Activated T-cell treated with anti-CD3 and anti-CD28 coated beads for 4 hours (primary cell): Measurements from ENCODE around the gene FAM170B.

Experiments
- DNase-seq: peaks from one replicate; pipeline ENCODE4 v3.0.0-alpha.2; 2020

FAM170B gene

DNA sequence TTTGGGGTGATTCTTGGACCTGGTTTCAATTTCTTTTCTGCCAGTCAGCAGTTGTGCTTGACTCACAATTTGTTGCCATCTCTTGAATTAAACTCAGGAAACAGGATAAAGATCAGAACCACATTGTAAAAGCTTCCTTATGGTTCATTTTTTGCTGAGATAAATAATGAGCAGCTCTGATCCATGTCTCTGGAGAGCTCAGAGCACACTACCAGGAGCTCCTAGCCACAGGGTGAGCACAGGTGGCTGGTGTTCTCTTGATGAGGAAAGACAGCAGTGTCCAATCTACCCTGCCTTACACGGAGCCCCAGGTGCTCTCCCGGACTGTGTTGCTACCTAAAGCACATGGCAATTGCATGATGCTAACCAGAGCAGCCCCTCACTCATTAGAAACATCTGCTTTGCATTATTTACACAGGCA, 17.2 kb upstream of the FAM170B start:
- DNase-seq: no peak

DNA sequence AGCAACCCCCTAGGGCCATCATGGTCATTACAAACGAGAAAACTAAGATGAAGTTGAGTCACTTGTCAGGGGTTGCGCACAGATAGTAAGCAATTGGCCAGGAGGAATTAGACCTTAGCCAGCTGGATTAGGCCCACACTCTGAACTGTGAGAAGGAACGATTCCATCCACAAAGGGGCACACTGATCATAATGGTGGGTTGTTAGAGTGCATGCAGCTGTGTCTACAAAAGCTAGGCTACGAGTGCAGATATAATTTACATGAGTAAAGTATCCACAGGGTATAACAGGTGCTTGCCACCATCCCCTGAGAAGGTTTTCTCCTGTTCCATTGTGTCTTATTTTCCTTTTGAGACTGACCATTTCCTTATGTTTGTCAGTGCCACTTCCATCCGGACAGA, 16.6 kb upstream of the FAM170B start:
- no peak for DNase-seq

DNA sequence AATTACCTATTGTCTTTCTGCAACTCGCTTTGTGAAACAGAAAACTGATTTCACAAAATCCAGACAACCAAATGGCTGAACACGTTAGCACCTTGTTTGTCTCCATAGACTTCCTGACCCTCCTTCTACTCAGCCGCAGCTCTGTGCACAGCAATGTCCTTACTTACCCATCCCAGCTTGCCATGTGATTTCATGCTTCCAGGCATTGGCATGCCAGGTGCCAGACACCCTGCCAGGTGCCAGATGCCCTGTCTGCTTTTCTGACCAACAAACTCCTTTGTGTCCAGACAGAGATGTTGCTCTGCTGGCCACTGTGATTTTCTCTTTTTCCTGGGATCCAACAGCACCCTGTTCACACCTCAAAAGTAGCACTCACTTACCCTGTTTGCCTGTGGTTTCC, 16.1 kb upstream of the FAM170B start:
- no peak for DNase-seq

DNA sequence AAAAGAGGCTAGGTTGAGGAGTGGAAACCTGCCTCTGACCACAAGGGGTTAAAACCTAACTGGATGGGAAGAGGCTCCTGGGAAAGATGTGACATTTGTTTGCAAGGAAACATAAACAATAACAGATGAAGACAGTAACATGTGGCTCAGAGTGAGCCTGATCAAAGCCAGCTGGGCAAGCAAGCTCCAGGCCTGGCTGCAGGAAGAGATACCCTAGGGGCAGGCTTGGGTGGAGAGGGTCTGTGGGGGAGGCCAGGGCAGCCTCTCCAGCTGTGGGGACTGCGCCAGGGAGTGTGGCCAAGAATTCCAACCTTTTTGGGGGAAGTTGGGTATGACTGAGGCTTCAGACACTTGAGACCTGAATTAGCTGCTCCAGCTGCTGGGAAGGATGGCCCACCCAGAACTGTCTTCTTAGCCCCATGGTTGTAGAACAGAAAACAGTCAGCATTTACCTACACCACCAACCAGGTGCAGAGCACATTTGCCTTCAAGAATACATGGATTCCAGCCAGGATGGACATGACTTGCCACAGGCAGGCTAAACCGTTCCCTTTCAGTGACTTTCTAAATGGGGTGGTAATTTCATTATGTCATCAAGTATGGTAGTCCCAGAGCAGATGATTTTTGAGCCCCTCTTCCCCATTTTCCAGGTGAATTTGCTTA, 10.4 kb upstream of the FAM170B start:
- no peak for DNase-seq

DNA sequence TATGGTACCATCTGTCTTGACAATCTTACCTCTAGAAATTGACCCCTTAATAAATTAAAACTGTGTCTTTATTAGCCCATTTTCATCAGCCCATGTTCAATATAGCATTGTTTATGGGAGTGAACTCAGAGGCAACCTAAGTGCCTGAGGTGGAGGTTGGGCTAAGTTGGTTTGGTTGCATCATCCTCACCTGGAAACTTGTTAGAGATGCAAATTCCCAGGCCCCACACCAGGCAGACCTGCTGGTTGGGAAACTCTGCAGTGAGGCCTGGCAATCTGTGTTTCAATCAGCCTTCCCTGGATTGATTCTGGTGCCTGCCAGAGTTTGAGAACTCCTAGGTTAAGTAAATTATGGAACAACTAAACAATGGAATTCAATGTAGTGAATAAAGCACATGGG, 9.4 kb upstream of the FAM170B start:
- no peak for DNase-seq

DNA sequence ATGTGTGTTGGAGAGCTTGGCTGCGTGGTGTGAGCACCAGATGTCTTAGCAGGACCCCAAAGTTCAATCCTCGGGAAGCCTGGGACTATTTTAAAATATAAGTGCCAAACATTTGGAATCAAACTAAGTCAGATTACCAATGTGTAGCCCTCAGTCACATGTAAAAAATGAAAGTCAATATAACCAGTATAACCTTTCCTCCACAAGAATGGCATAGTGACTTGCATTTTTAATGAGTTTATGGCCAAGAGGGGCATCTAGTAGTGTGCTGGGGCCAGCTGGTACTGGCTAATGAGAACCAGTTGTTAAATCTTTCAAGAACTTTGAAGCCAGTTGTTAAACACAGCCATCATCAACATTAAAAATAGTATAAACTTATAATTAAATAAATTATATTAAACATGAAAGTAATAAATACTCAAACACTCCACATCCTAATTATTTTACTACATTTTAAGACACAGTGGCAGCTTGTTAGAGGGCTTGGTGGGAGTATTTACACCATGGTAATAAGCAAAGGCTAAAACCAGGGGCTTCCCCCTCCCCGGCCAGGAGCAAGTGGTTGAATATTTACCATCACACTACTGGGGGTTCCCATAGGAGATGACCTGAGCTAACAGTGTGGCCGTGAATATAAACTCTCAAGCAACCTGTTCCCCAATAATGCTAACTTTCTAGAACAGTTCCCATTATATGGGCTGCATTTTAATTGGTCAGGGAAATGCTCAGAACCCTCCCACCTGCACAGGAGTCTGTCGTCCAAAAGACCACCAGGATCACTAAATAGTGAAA, 7.9 kb upstream of the FAM170B start:
- no peak for DNase-seq

DNA sequence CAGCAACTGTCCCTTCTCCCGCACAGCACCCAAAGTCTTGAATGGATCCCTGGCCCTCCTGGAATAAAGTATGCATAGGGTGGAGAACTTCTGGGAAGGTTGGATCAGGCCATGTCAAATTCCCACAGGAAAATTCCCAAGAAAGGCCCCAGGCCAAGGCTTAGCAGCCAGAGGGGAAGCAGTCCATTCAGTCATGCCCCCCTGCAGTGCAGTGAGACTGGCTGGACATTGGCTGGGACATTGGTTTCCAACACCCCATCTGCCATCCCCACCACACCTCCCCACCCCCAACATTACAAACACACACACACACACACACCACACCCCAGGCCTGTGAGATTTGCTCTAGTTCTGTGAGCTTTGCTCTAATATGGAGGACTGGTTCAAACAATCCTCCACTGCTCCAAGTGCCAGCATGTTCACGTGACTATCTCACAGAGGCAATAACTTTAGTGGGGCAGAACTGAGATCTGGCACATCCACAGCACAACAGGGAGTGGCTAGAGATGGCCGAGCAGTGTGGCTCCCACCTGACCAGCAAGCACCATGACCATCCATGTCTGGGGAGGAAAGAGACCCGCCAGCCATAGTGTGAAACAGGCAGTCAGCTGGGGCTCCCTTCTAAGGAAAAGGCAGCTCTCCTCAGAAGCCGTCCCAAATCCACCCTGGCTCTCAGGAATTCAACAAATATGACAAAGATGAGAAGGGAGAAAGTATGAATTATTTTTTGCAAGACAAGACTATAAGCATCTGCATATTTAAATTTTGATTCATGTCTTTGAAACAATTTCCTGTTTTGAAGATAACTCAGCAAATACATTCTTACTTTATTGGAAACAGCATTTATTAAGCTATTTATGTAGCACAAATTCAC, 6.7 kb upstream of the FAM170B start:
- no peak for DNase-seq

DNA sequence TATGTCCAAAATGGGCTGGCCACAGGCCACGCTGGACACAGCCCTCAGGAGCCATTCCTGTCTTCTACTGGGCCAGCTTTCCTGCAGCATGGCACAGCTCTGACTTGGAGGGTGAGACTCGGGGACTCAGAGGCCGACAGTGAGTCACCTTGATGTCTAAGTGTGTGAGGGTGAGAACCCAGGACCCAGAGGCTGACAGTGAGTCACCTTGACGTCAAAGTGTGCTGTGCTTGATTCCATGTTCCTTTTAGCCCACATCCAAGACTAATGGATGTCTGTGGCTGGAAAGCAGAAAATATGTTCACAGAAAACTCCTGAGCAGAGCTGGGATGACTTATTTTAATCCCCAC, 6.0 kb upstream of the FAM170B start:
- DNase-seq: no peak

DNA sequence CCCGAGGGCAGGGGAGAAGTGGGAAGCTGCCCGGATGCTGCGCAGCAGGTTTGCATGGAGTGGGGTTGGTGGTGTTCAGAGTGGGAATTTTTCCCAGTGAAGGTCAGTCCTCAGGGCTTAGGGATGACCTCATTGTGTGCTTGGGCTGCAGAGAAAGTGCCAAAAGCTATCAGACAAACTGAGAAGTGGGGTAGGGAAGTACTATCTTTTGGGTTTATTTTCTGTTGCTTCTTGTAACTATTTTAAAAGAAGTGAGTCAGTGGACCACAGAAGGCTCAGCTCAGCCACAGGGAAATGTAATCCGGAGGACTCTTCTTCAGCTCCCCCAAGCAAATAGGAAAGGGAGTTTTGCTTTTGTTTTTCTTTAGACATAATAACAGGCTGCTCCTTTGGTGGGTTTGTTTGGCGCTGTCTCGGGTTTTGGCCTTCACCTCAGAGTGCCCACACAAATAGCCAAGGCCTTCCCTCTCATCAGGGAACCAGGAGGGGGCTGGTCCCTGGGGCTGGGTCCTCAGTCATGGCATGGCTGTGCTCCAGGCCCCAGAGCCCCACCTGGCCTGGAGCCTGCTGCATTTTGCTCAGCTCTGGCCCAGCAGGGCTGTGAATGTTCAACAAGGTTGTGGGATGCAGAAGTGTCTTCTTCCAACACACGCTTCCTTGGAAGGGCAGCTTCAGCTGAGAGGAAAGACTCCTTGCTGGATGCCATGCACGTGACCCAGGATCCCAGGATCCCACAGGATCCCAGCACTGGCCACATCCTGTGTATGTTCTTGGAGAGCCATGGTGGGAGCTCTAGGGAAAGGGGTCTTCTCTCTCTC, 5.4 kb upstream of the FAM170B start:
- DNase-seq: no peak

DNA sequence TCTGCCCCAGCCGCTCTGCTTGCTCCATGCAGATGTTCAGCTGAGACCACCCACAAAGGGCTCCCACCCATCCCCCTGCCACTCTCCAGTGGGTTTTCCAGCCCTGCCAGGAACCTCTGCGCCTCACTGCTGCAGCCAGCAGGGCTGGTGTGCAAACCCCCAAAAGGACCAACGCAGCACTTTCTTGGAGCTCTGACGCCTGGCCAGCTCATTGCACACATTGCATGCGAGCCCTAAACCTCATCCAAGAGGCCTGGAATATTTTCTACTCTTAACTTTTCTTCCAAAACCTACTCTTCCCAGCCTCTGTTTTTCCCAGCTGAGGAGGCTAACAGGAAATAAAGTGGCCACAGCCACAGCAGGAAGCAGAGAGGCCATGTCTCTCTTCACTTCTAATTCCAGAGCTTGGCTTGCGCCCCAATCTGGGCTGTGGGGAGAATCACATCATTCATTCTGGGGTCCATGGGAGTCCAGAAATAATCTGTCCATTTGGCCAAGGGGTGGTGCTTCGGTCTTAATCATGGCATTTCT, 4.6 kb upstream of the FAM170B start:
- DNase-seq: no peak

- no peak for DNase-seq
Observed at GRCh38 chr10:49136525-49136924, 2.7 kb upstream of the FAM170B start.

- no peak for DNase-seq
Observed at GRCh38 chr10:49135575-49136313, 1.9 kb upstream of the FAM170B start.

DNA sequence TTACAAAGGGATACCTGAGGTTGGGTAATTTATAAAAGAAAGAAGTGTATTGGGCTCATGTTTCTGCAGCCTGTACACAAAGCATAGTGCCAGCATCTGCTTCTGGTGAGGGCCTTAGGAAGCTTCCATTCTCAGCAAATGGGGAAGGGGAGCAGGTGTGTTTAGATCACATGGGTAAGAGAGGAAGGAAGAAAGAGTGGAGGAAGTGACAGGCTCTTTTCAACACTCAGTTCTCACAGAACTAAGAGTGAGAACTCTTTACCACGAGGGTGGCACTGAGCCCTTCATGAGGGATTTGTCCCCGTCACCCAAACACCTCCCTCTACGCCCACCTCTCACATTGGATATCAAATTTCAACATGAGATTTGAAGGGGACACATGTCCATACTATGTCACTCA, 506 bp upstream of the FAM170B start:
- DNase-seq: no peak

- no peak for DNase-seq
Observed at GRCh38 chr10:49132362-49132737, 1.5 kb downstream of the FAM170B start.

DNA sequence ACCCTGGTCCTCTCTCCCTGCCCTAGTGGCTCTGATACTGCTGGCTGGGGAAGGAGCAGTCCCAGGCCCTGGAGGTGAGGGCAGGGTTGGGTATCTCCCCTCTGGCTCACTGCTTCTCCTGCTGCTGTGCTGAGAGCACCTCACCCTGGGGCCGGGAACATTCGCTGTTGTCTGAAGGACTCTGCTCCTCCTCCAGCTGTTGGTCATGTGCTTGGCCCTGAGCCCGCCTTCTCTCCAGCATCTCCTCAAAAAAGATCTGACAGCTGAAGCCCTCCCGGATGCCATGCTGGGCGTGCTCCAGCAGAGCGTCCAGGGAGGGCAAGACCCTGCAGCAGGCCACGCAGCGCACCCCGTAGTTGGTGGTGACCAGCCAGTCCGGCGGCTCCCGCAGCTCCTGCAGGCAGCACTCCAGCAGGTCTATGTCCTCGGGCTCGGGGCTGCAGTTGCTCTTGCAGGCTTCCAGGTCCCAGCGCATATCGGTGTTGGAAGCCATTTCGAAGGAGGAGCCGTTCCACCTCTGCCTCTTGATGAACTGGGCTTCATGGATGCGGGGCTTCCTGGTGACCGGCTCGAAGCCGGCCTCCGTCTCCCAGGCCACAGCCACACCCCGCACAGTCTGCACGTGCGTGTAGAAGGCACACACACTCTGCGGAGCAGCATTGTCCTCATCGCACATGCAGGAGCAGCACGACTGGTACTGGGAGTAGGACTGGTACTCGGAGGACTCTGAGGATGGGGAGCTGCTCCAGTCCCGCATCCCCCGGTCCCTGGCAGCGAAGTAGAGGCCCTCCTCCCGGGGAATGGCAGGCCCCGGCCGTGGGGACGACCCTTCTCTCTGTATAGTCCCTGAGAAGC, 2.1 kb downstream of the FAM170B start:
- DNase-seq: no peak

DNA sequence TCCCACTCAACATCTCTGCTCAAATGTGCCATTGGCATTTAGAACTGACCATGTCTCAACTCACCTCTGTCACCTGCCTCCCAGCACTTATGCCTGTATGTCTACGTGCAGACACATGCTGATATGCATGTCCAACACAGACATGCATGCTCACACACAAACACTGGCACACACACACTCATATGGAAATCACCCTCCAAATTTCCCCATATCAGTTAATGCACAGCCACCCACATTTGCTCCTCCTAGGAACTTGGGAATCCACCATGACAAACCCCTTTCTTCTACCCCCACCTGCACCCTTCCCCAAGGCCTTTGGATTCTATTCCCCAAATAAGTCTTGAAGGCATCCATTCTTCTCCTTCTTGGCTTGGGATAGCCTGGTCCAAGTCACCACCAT, 4.4 kb downstream of the FAM170B start:
- DNase-seq: no peak

DNA sequence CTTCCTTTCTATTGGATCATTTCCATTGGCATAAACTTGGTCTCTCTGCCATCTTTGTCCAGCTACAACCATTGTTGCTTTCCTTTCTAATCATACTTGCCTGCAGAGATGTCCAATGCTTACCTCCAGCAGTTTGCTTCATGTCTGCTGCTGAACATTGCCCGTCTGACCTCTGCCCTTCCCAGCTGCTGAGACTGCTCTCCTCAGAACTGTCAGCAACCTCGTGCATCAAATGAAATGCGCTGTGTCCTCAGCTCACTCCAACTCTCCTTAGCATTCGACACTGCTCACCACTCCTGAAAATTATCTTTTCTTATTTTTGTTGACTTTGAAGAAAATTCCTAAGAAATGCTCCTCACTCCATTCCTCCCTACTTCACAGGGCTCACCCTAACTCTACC, 5.0 kb downstream of the FAM170B start:
- no peak for DNase-seq

- no peak for DNase-seq
Observed at GRCh38 chr10:49123981-49124950, 9.6 kb downstream of the FAM170B start.

GRCh38 chr10:49120911-49121310, 12.9 kb downstream of the FAM170B start:
- DNase-seq: no peak

- DNase-seq: no peak
Observed at GRCh38 chr10:49119746-49120145, 14.1 kb downstream of the FAM170B start.
